ENCODE data around the gene SIDT1. TPM values are rescaled to one million over a fixed set of nuclear protein-coding genes. Genes with fewer than 3 reads are reported as not detected.

SIDT1 gene
- total and polyA plus RNA-seq, 12 donors: 0.32 to 2.4 (median 0.77) TPM

DNA sequence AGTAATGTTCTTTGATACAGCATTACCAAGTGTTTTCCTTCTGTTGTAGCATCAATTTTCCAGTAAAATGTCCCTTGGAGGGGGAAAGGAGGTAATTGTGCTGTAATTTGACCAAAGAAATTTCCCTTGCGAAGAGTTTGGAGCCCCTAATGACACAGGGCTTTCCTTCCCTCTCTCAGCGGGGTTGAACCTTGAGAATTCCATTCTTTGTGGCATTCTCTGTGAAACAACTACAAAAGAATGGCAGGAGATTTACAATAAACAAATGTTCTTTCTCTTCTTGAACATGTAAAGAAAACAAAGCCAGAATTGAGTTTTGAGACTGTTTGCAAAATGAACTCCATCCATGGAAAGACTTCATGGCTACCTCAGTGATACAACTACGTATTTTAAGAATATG lies 53.4 kb downstream of the SIDT1 start:
- Histone ChIP-seq H3K27ac (no peak overlapping the region), H3K27me3 (peaks cover 0 to 5% (median 0%) of the 10 kb centered on the region in 7 donors), H3K4me1 (no peaks in the 10 kb centered on the region), H3K9me3 (no peaks in the 10 kb centered on the region), H3K36me3 (no peaks in the 10 kb centered on the region), H3K4me3 (no peak overlapping the region)
- intact Hi-C loops (cut with DNase I): loop anchor here in 1 of 10 donors (10.0 kb wide), 1 partner anchor 101 kb away; no protein-coding TSS in a partner anchor
- 73% methylated on average over 3 of the region's 3 CpGs for WGBS, 2 donors
- no peak for TF ChIP-seq CTCF (IDR thresholded peaks at IDR 0.05)
- DNase-seq (no peak), ATAC-seq (no peak)

GRCh38 chr3:113588806-113589205 lies 56.5 kb downstream of the SIDT1 start:
- no peak for TF ChIP-seq CTCF (IDR thresholded peaks at IDR 0.05)
- Histone ChIP-seq H3K4me1 (no peaks in the 10 kb centered on the region), H3K4me3 (no peak overlapping the region), H3K27ac (no peak overlapping the region), H3K36me3 (no peaks in the 10 kb centered on the region), H3K27me3 (no peaks in the 10 kb centered on the region), H3K9me3 (no peaks in the 10 kb centered on the region)
- intact Hi-C loops (cut with DNase I): loop anchor here in 1 of 10 donors (10.0 kb wide), 1 partner anchor 104 kb away; no protein-coding TSS in a partner anchor
- ATAC-seq (no peak), DNase-seq (no peak)
- WGBS, 2 donors: 93 to 94% methylated on average over 2 of the region's 2 CpGs

- ATAC-seq (no peak), DNase-seq (no peak)
- no peak overlapping the region for H3K27ac ChIP-seq
- intact Hi-C loops (cut with DNase I): loop anchor here in 1 of 10 donors (10.0 kb wide), 1 partner anchor 105 kb away; no protein-coding TSS in a partner anchor
- no peaks in the 10 kb centered on the region for H3K27me3 ChIP-seq
- WGBS, 2 donors: 42 to 43% methylated on average over 1 of the region's 1 CpG
- H3K9me3 ChIP-seq: no peaks in the 10 kb centered on the region
- no peaks in the 10 kb centered on the region for H3K4me1 ChIP-seq
- TF ChIP-seq CTCF (IDR thresholded peaks at IDR 0.05): no peak
- no peak overlapping the region for H3K4me3 ChIP-seq
- H3K36me3 ChIP-seq: no peaks in the 10 kb centered on the region
Measured at GRCh38 chr3:113589971-113590370, 57.6 kb downstream of the SIDT1 start.

- 43 to 53% methylated on average over 1 of the region's 1 CpG for WGBS, 2 donors
- Histone ChIP-seq H3K27ac (no peak overlapping the region), H3K9me3 (no peaks in the 10 kb centered on the region), H3K4me1 (no peaks in the 10 kb centered on the region), H3K36me3 (no peaks in the 10 kb centered on the region), H3K4me3 (no peak overlapping the region), H3K27me3 (no peaks in the 10 kb centered on the region)
- DNase-seq (no peak), ATAC-seq (no peak)
- intact Hi-C loops (cut with DNase I): no loop called here
- no peak for TF ChIP-seq CTCF (IDR thresholded peaks at IDR 0.05)
Measured at GRCh38 chr3:113590983-113591382, 58.6 kb downstream of the SIDT1 start.

Data from heart right ventricle (tissue), 16 donors.